Neural cell (in vitro differentiated cells): ENCODE results near the gene ORMDL1.

Experiments used
- EZH2 ChIP-seq: fragments of 200-600, 300-800 bp; shearing (Covaris generic), sonication (generic); IDR thresholded peaks from 2 replicates; pipeline ENCODE4 v1.6.1; 2014; ENCODE audit warnings: antibody characterized with exemption, low read length, borderline replicate concordance, mild to moderate bottlenecking; ENCODE audit not compliant: insufficient read depth, poor library complexity, severe bottlenecking
- POLR2AphosphoS5 ChIP-seq: IDR thresholded peaks from 2 replicates; pipeline ENCODE4 v1.6.1; 2012
- TAF1 ChIP-seq: IDR thresholded peaks from 2 replicates; pipeline ENCODE4 v1.6.1; 2012; ENCODE audit warnings: low read depth
- TF ChIP-seq, protein P1 (sequence below): fragments of 450-650 bp; IDR thresholded peaks from 2 replicates; pipeline ENCODE4 v1.5.1; 2014; ENCODE audit warnings: antibody characterized with exemption, mild to moderate bottlenecking, moderate library complexity; ENCODE audit not compliant: poor library complexity, severe bottlenecking

DNA sequence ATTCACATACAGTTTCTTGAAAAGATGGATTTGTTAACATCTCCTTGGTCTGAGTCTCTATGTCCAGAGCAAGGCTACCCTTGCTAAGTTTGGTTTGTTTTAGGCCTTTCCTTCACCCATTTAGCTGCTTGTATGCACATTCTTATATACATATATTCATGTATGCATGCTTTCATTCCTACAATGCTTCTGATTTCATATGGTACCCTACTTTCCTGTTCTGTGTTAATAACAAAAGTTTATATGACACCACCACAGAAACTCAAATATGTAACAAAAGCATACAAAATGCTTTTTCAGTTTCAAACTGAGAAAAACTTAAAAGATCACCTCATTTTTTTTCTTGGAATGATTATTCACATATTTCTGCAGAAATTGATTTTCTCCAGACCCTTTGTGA is 60.9 kb downstream of the ORMDL1 start:
- no peak for TF ChIP-seq EZH2
- no peak for TF ChIP-seq POLR2AphosphoS5
- TF ChIP-seq, protein P1, sequence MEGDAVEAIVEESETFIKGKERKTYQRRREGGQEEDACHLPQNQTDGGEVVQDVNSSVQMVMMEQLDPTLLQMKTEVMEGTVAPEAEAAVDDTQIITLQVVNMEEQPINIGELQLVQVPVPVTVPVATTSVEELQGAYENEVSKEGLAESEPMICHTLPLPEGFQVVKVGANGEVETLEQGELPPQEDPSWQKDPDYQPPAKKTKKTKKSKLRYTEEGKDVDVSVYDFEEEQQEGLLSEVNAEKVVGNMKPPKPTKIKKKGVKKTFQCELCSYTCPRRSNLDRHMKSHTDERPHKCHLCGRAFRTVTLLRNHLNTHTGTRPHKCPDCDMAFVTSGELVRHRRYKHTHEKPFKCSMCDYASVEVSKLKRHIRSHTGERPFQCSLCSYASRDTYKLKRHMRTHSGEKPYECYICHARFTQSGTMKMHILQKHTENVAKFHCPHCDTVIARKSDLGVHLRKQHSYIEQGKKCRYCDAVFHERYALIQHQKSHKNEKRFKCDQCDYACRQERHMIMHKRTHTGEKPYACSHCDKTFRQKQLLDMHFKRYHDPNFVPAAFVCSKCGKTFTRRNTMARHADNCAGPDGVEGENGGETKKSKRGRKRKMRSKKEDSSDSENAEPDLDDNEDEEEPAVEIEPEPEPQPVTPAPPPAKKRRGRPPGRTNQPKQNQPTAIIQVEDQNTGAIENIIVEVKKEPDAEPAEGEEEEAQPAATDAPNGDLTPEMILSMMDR = no peak
- TF ChIP-seq TAF1 = no peak
